ENCODE results near the gene OGT. TPM values are rescaled to one million over a fixed set of nuclear protein-coding genes. Genes with fewer than 3 reads are reported as not detected.
"Not testable (repeated sequence)": the region's sequence is repeated elsewhere in the genome, so short reads cannot be mapped to it uniquely, and the experiment has no call there.

OGT gene
- total RNA-seq, 1 experiment from 2014 or later: 174 TPM

DNA sequence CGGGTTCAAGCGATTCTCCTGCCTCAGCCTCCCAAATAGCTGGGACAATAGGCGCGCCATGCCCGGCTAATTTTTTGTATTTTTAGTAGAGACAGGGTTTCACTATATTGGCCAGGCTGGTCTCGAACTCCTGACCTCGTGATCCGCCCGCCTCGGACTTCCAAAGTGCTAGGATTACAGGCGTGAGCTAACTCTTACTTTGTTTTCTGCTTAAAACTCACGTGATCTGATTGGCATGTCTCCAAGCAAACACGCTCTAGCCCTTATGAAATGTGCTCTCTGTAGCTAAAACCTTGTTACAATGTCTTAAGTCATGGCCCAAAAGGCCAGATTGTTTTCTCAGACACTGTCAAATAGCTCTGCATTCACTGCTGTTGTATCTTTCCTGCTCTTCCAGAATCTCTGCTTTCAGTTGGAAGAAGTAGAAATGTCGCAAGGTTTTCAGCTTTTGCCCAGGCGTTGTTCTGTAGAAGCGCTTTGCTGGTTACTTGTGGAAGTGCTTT is 39.7 kb upstream of the OGT start:
- CTCF ChIA-PET: no interaction called here
- TF ChIP-seq CTCF (IDR thresholded peaks at IDR 0.05) (no peak), TCF7L2 (IDR thresholded peaks at IDR 0.05; ENCODE audit: low read depth, low read length) (no peak), REST (IDR thresholded peaks at IDR 0.05; ENCODE audit: insufficient read depth in 1 of 2, low read depth in 2 of 2, low read length in 1 of 2) (no peak), SIN3A (IDR thresholded peaks at IDR 0.05; ENCODE audit: borderline replicate concordance, insufficient read depth, low read depth, low read length) (no peak), POLR2AphosphoS5 (IDR thresholded peaks at IDR 0.05; ENCODE audit: low read depth, low read length) (no peak)
- no peaks in the 10 kb centered on the region for H3K36me3 ChIP-seq (ENCODE audit: control insufficient read depth, insufficient read depth, low read length)
- intact Hi-C loops (cut with micrococcal nuclease; ENCODE audit: unreplicated experiment): no loop called here
- no peak for ATAC-seq
- no TSS peak for BruUV-seq (replicated peaks)
- no peaks in the 10 kb centered on the region for H3K9me3 ChIP-seq (ENCODE audit: control insufficient read depth, insufficient read depth, low read depth, low read length)
- H3K4me1 ChIP-seq (ENCODE audit: control insufficient read depth, insufficient read depth, low read length): no peaks in the 10 kb centered on the region
- no peaks in the 10 kb centered on the region for H3K27me3 ChIP-seq (ENCODE audit: control insufficient read depth, insufficient read depth, low read length)
- H3K27ac ChIP-seq (ENCODE audit: low read length): no peak overlapping the region
- H3K4me3 ChIP-seq (ENCODE audit: low read depth in 2 of 2, low read length in 2 of 2): peak overlapping the region; percentile 42 to 54
- DNase-seq (ENCODE audit: low read depth, low spot score): no peak
- in situ Hi-C loops (cut with HindIII; ENCODE audit: low pct_unique_long_range_greater_than_20kb, low sequenced_read_pairs): no loop called here
- POLR2A ChIA-PET: no interaction called here

DNA sequence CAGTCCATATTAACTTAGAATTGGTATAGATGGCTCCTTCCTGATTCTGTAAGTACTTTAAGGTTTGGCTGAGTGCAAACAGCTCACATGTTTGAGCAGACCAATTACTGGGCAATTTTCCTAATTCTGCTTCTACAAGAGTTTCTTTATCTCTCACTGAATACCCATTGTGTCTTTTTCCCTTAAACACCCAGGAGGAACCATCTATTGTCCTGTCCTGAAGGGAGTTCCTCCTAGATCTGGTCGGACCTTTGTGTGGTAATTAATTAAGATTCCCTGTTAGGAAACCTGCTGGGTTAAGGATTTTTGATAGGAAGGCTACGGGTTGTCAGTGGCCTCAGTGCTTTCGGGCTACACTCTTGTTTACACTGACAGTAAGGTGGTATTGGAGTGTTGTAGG is 36.9 kb upstream of the OGT start:
- BruUV-seq (replicated peaks); H3K9me3 ChIP-seq (ENCODE audit: control insufficient read depth, insufficient read depth, low read depth, low read length); H3K36me3 ChIP-seq (ENCODE audit: control insufficient read depth, insufficient read depth, low read length); H3K4me1 ChIP-seq (ENCODE audit: control insufficient read depth, insufficient read depth, low read length); POLR2A ChIA-PET; H3K27ac ChIP-seq (ENCODE audit: low read length); ATAC-seq; H3K27me3 ChIP-seq (ENCODE audit: control insufficient read depth, insufficient read depth, low read length); DNase-seq (ENCODE audit: low read depth, low spot score); H3K4me3 ChIP-seq (ENCODE audit: low read depth in 2 of 2, low read length in 2 of 2); in situ Hi-C loops (cut with HindIII; ENCODE audit: low pct_unique_long_range_greater_than_20kb, low sequenced_read_pairs); CTCF ChIA-PET; intact Hi-C loops (cut with micrococcal nuclease; ENCODE audit: unreplicated experiment): not testable (repeated sequence)

- no peaks in the 10 kb centered on the region for H3K36me3 ChIP-seq (ENCODE audit: control insufficient read depth, insufficient read depth, low read length)
- H3K27me3 ChIP-seq (ENCODE audit: control insufficient read depth, insufficient read depth, low read length): no peaks in the 10 kb centered on the region
- H3K27ac ChIP-seq (ENCODE audit: low read length): no peak overlapping the region
- H3K4me1 ChIP-seq (ENCODE audit: control insufficient read depth, insufficient read depth, low read length): no peaks in the 10 kb centered on the region
- no peak for ATAC-seq
- no peaks in the 10 kb centered on the region for H3K9me3 ChIP-seq (ENCODE audit: control insufficient read depth, insufficient read depth, low read depth, low read length)
- DNase-seq (ENCODE audit: low read depth, low spot score): no peak
- no peak overlapping the region for H3K4me3 ChIP-seq (ENCODE audit: low read depth in 2 of 2, low read length in 2 of 2)
- TF ChIP-seq SIN3A (IDR thresholded peaks at IDR 0.05; ENCODE audit: borderline replicate concordance, insufficient read depth, low read depth, low read length): no peak
- no peak for TF ChIP-seq CTCF (IDR thresholded peaks at IDR 0.05)
- no peak for TF ChIP-seq REST (IDR thresholded peaks at IDR 0.05; ENCODE audit: insufficient read depth in 1 of 2, low read depth in 2 of 2, low read length in 1 of 2)
- no peak for TF ChIP-seq TCF7L2 (IDR thresholded peaks at IDR 0.05; ENCODE audit: low read depth, low read length)
- TF ChIP-seq POLR2AphosphoS5 (IDR thresholded peaks at IDR 0.05; ENCODE audit: low read depth, low read length): no peak
- in situ Hi-C loops (cut with HindIII; ENCODE audit: low pct_unique_long_range_greater_than_20kb, low sequenced_read_pairs) (no loop called here), intact Hi-C loops (cut with micrococcal nuclease; ENCODE audit: unreplicated experiment) (no loop called here)
- BruUV-seq (replicated peaks): no TSS peak
- CTCF ChIA-PET: no interaction called here
- POLR2A ChIA-PET: no interaction called here
Observed at GRCh38 chrX:71496476-71496875, 36.4 kb upstream of the OGT start.

- CTCF ChIA-PET; BruUV-seq (replicated peaks); H3K9me3 ChIP-seq (ENCODE audit: control insufficient read depth, insufficient read depth, low read depth, low read length); H3K36me3 ChIP-seq (ENCODE audit: control insufficient read depth, insufficient read depth, low read length); H3K4me3 ChIP-seq (ENCODE audit: low read depth in 2 of 2, low read length in 2 of 2); H3K27me3 ChIP-seq (ENCODE audit: control insufficient read depth, insufficient read depth, low read length); DNase-seq (ENCODE audit: low read depth, low spot score); H3K4me1 ChIP-seq (ENCODE audit: control insufficient read depth, insufficient read depth, low read length); ATAC-seq; in situ Hi-C loops (cut with HindIII; ENCODE audit: low pct_unique_long_range_greater_than_20kb, low sequenced_read_pairs); intact Hi-C loops (cut with micrococcal nuclease; ENCODE audit: unreplicated experiment); H3K27ac ChIP-seq (ENCODE audit: low read length): not testable (repeated sequence)
- POLR2A ChIA-PET: interaction anchor here (0.7 kb wide), 1 partner anchor 9 kb away, joined by 3 read pairs; no protein-coding TSS in a partner anchor
Observed at GRCh38 chrX:71502080-71502479, 30.8 kb upstream of the OGT start.

Data from Panc1 (cell line).